ENCODE data around the gene SELP. TPM values are rescaled to one million over a fixed set of nuclear protein-coding genes. Genes with fewer than 3 reads are reported as not detected.

SELP gene
- total and polyA plus RNA-seq, 4 donors: 1.7 to 8.1 (median 2.4) TPM

DNA sequence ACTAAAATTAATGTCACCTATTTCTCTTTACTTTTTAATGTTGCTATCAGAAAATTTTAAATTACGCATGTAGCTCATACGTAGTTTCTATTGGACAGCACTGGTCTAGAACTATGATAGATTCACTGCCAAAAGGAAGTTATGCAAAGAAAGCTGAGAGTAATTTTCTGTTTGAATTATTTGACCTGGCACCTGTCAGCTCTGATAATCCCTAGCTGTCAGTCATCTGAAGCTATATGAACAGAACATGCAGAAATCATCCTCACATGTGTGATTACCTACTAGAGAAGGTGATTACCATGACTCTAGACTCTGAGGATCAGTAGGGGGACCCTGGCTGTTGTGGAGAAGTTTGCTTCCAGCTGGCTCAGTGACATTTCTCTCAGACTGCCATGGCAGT lies 84.5 kb downstream of the SELP start:
- Histone ChIP-seq H3K36me3 (ENCODE audit: control insufficient read depth in 4 of 4, insufficient read depth in 3 of 4, low read depth in 1 of 4, low read length in 3 of 4) (peaks cover 3 to 76% (median 53%) of the 10 kb centered on the region in 4 donors), H3K4me3 (ENCODE audit: low read depth in 1 of 3, low read length in 3 of 3) (no peak overlapping the region), H3K4me1 (ENCODE audit: control insufficient read depth in 4 of 4, insufficient read depth in 4 of 4, low read length in 3 of 4) (peaks cover 0 to 3% (median 0%) of the 10 kb centered on the region in 4 donors), H3K9me3 (ENCODE audit: control insufficient read depth in 4 of 4, low read length in 3 of 4) (no peaks in the 10 kb centered on the region), H3K9ac (ENCODE audit: low read depth in 1 of 2, low read length in 2 of 2) (no peak overlapping the region), H3K27me3 (ENCODE audit: control insufficient read depth in 4 of 4, insufficient read depth in 4 of 4, low read length in 3 of 4) (no peaks in the 10 kb centered on the region), H3K27ac (ENCODE audit: low read depth in 1 of 2, low read length in 2 of 2) (peak overlapping the region in 1 of 2 donors; percentile 20)
- no peak for DNase-seq (ENCODE audit: low spot score)
- 62% methylated on average over 2 of the region's 2 CpGs for WGBS
- no peak for TF ChIP-seq SP1 (IDR thresholded peaks at IDR 0.05)
- TF ChIP-seq, protein P1, sequence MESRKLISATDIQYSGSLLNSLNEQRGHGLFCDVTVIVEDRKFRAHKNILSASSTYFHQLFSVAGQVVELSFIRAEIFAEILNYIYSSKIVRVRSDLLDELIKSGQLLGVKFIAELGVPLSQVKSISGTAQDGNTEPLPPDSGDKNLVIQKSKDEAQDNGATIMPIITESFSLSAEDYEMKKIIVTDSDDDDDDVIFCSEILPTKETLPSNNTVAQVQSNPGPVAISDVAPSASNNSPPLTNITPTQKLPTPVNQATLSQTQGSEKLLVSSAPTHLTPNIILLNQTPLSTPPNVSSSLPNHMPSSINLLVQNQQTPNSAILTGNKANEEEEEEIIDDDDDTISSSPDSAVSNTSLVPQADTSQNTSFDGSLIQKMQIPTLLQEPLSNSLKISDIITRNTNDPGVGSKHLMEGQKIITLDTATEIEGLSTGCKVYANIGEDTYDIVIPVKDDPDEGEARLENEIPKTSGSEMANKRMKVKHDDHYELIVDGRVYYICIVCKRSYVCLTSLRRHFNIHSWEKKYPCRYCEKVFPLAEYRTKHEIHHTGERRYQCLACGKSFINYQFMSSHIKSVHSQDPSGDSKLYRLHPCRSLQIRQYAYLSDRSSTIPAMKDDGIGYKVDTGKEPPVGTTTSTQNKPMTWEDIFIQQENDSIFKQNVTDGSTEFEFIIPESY (IDR thresholded peaks at IDR 0.05): no peak
- TF ChIP-seq EGR1 (IDR thresholded peaks at IDR 0.05; ENCODE audit: low read depth in 2 of 2): no peak
- no peak for TF ChIP-seq TAF1 (conservative IDR thresholded peaks at IDR 0.05)
- TF ChIP-seq RXRA (IDR thresholded peaks at IDR 0.05): no peak
- no peak for TF ChIP-seq FOXA1 (IDR thresholded peaks at IDR 0.05)
- no peak for TF ChIP-seq RAD21 (IDR thresholded peaks at IDR 0.05)
- TF ChIP-seq FOXA2 (IDR thresholded peaks at IDR 0.05): no peak
- TF ChIP-seq JUND (IDR thresholded peaks at IDR 0.05): no peak
- no peak for TF ChIP-seq GABPA (IDR thresholded peaks at IDR 0.05 in 1 of 2, conservative IDR thresholded peaks at IDR 0.05 in 1 of 2)
- TF ChIP-seq, protein P2, sequence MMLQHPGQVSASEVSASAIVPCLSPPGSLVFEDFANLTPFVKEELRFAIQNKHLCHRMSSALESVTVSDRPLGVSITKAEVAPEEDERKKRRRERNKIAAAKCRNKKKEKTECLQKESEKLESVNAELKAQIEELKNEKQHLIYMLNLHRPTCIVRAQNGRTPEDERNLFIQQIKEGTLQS (IDR thresholded peaks at IDR 0.05): no peak
- no peak for TF ChIP-seq HNF4G (IDR thresholded peaks at IDR 0.05)

DNA sequence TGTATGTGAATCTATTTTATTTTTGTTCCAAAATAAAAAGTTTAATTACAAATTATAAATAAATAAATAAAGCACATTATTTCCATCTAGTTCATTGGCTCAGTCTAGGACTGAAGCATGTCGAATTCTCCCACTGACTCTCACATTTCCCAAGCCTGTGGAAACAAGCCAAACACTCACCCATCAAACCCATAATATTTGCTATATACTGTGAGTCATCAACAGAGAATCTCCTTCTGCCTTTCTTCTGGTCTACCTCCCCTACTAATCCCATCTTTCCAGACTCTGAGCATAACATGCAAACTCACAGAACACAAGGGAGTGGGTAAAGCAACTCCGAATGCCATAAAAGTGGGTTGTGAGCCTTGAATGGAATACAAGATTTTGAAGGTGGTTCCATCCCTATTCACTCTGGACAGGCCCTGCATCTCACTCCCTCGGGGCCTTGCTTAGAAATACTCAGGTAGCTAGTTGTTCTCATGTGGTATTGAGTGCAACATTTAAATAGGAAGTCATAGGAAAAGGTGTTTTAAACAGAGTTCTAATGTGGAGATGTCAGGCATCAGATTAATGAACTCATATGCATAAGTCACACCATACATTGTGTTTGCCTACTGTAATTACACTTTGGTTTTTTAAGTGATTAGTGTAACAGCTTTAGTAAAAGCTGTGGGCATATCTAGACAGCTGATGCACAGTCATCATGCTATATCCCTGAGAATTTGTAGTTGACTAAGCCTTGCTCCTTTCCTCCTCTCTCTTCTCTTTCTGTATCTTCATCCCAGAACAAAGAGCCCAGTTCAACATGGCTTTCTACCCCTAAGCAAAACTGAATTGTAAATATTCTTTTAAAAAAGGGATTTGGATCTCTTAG lies 90.7 kb downstream of the SELP start:
- no peak overlapping the region for H3K4me3 ChIP-seq (ENCODE audit: low read depth in 1 of 3, low read length in 3 of 3)
- no peak for TF ChIP-seq NR2F2 (IDR thresholded peaks at IDR 0.05)
- no peak for TF ChIP-seq RXRA (IDR thresholded peaks at IDR 0.05)
- TF ChIP-seq HNF4G (IDR thresholded peaks at IDR 0.05): no peak
- no peak for TF ChIP-seq EGR1 (IDR thresholded peaks at IDR 0.05; ENCODE audit: low read depth in 2 of 2)
- peaks cover 2 to 69% (median 44%) of the 10 kb centered on the region in 4 donors for H3K36me3 ChIP-seq (ENCODE audit: control insufficient read depth in 4 of 4, insufficient read depth in 3 of 4, low read depth in 1 of 4, low read length in 3 of 4)
- H3K9ac ChIP-seq (ENCODE audit: low read depth in 1 of 2, low read length in 2 of 2): no peak overlapping the region
- H3K9me3 ChIP-seq (ENCODE audit: control insufficient read depth in 4 of 4, low read length in 3 of 4): no peaks in the 10 kb centered on the region
- no peaks in the 10 kb centered on the region for H3K4me1 ChIP-seq (ENCODE audit: control insufficient read depth in 4 of 4, insufficient read depth in 4 of 4, low read length in 3 of 4)
- H3K27me3 ChIP-seq (ENCODE audit: control insufficient read depth in 4 of 4, insufficient read depth in 4 of 4, low read length in 3 of 4): no peaks in the 10 kb centered on the region
- no peak overlapping the region for H3K27ac ChIP-seq (ENCODE audit: low read depth in 1 of 2, low read length in 2 of 2)
- WGBS: 81% methylated on average over 3 of the region's 3 CpGs
- DNase-seq (ENCODE audit: low spot score): no peak

Other genes with a start within 250 kb of the SELP start
- under 1 TPM in 1 of 2 donors, not detected in 1; 0.08 TPM for gene CCDC181, start 202.7 kb downstream of the SELP start, total RNA-seq
- gene CCDC181, start 202.7 kb downstream of the SELP start, polyA plus RNA-seq: under 1 TPM in 1 of 2 donors, not detected in 1; 0.02 TPM
- 10 to 100 TPM; 14.3 to 18.7 TPM for gene SLC19A2, start 144.2 kb downstream of the SELP start, total RNA-seq
- 1 to 10 TPM; 4.8 to 5.3 TPM for gene SLC19A2, start 144.2 kb downstream of the SELP start, polyA plus RNA-seq
- gene F5, start 43.6 kb downstream of the SELP start, total RNA-seq: 100 to 1,000 TPM in 1 of 2 donors, 10 to 100 TPM in 1; 86.1 to 155 TPM
- gene F5, start 43.6 kb downstream of the SELP start, polyA plus RNA-seq: 100 to 1,000 TPM; 106 to 152 TPM
- gene SELL, start 81.5 kb upstream of the SELP start, total RNA-seq: 1 to 10 TPM; 7.2 to 9.9 TPM
- gene SELL, start 81.5 kb upstream of the SELP start, polyA plus RNA-seq: 1 to 10 TPM; 1.5 to 2.4 TPM
- gene SELE, start 104.0 kb upstream of the SELP start, total RNA-seq: 1 to 10 TPM in 1 of 2 donors, under 1 TPM in 1; 0.09 to 3.4 TPM
- gene SELE, start 104.0 kb upstream of the SELP start, polyA plus RNA-seq: 1 to 10 TPM; 3.1 to 4.2 TPM
- gene METTL18, start 164.8 kb upstream of the SELP start, total RNA-seq: 1 to 10 TPM; 2.9 to 3.5 TPM
- gene METTL18, start 164.8 kb upstream of the SELP start, polyA plus RNA-seq: 1 to 10 TPM; 2.1 to 5.0 TPM

Measured in liver (tissue), 9 donors.